Ovary (tissue), 9 donors: ENCODE data around the gene RTP5. TPM values are rescaled to one million over a fixed set of nuclear protein-coding genes. Genes with fewer than 3 reads are reported as not detected.

Source experiments
- DNase-seq, 5 donors: peaks; one replicate each; pipeline ENCODE4 v3.0.0-alpha.2; 2019 to 2020
- H3K27ac ChIP-seq, 2 donors: fragments of 200-600 bp; one replicate each; pipeline versions ENCODE4 v1.5.1 to v1.8.0; 2019 to 2022
- H3K27me3 ChIP-seq: fragments of 200-600 bp; one replicate; pipeline ENCODE4 v1.8.0; 2022
- H3K36me3 ChIP-seq: fragments of 200-600 bp; sonication (generic); one replicate; pipeline ENCODE4 v1.5.1; 2019
- H3K4me1 ChIP-seq: one replicate; pipeline ENCODE4 v1.8.1; 2013; ENCODE audit warnings: mild to moderate bottlenecking, moderate library complexity; ENCODE audit not compliant: insufficient read depth
- H3K4me3 ChIP-seq: fragments of 200-600 bp; sonication (generic); one replicate; pipeline ENCODE4 v1.5.1; 2017
- H3K9me3 ChIP-seq, 2 donors: fragments of 200-600 bp in 1 of 2; sonication (generic) in 1 of 2; one replicate each; pipeline versions ENCODE4 v1.5.1 to v1.8.1; 2013 to 2019; ENCODE audit warnings: mild to moderate bottlenecking in 1 of 2, moderate library complexity in 1 of 2
- EP300 ChIP-seq: sonication (generic); formaldehyde crosslinking; IDR thresholded peaks from one replicate; pipeline ENCODE4 v1.6.1; 2017; ENCODE audit warnings: antibody characterized with exemption
- POLR2A ChIP-seq: fragments of 450-650 bp; IDR thresholded peaks from one replicate; pipeline ENCODE4 v1.6.1; 2017; ENCODE audit warnings: antibody characterized with exemption, mild to moderate bottlenecking, moderate library complexity
- WGBS, 3 donors: extraction: QIAGEN DNeasy Blood & Tissue Kit in 1 of 3; methylation state at CpG; one replicate each; pipeline versions ENCODE4 v1.1.5 to v1.1.7; 2013 to 2017; 5-methylcytosine and 5-hydroxymethylcytosine counted together
- intact Hi-C, 4 donors: fragments of 100-400 bp; cut with DNase I; formaldehyde crosslinking; loops; one replicate each; pipeline versions ENCODE4 v1.11.0 to v1.15.1; 2022 to 2023
- polyA plus RNA-seq, 2 donors: library from polyadenylated mRNA; stranded (reverse); fragments of 200-250 nt in 1 of 2; fragments of 350-450 nt in 1 of 2; fragmentation: Illumina TruSeq in 1 of 2; extraction: RNeasy Lipid Tissue Mini Kit (QIAGEN cat#74804) in 1 of 2; gene quantifications; one replicate each; pipeline ENCODE4 v1.2.3, GENCODE V29; 2013 to 2014
- total RNA-seq, 7 donors: library from RNA; depleted of rRNA in 2 of 7; stranded (reverse); fragments of >200 nt in 2 of 7; fragmentation: NEBNext Ultra II Directional in 3 of 7; extraction: Animal tissue kit (Norgen Biotek cat#: 25700) in 3 of 7; gene quantifications; one replicate each; pipeline versions ENCODE4 v1.1.0 to v1.2.4, GENCODE V29; 2016 to 2023
- TF ChIP-seq, protein P1 (sequence below), 3 donors: fragments of 450-650 bp in 2 of 3; fragments of 200-600 bp in 1 of 3; IDR thresholded peaks; one replicate each; pipeline versions ENCODE4 v1.5.1 to v1.8.0; 2016 to 2022; ENCODE audit warnings: antibody characterized with exemption in 3 of 3, mild to moderate bottlenecking in 1 of 3
- donor health status: DM: no; HTN: no; CAD: no; lungs with moderate emphysema.
- donor health status: DM: no; HTN: no; CAD: no.
- donor health status: Bipolar disorder and iron deficiency.
- donor health status: DM: yes; HTN: yes; CAD: no.
- donor health status: DM: no; HTN: no; CAD: no.
- donor health status: DM: yes; HTN: yes; CAD: no.

RTP5 gene
- total and polyA plus RNA-seq, 9 donors: 0.10 TPM; not detected in 8

DNA sequence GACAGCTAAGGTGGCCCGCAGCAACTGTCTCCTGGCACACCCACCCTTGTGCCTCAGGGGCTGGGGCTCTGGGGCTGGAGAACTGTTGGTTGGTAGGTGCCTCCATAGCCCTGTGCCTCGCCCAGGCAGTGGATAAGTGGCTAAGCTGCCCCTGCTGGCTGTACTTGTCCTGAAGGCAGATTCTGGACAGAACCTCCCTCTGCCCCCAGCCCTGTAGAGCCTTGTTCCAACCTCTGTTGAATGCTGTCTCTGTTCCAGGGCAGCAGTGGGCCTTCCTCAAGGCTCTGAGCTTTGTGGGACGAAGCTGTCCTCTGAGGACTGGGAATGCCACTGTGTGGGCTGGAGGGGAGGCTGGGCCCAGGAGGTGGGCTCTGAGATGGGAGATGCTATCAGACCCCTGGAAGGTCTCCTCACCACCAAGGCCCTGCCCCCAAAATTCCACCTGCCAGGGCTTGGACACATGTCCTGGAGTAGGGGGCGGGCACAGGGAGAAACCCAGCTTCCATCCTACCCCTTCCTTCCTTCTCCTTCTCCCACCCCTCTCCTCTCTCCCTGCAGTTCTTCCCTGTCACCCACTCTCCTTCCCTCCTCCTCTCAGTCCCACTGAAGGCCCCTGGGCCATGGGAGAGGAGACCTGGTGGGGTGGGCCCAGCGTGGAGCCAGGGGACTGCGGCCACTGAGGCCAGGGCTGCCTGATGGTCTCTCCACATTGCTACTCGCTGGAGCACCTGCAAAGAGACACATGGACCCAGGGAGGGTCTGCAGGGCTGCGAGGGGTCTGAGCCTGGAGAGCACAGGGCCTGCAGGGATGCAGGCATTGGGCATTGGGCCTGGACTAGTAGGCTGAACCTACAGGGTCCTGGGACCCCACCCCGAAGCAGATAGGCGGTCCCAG, 9.1 kb upstream of the RTP5 start:
- no peak for TF ChIP-seq POLR2A
- no peak for TF ChIP-seq EP300
- H3K9me3 ChIP-seq: no peaks in the 10 kb centered on the region
- no peaks in the 10 kb centered on the region for H3K36me3 ChIP-seq
- no peaks in the 10 kb centered on the region for H3K27me3 ChIP-seq
- H3K4me1 ChIP-seq: peaks cover 20% of the 10 kb centered on the region
- 88 to 92% (median 90%) methylated on average over 10 of the region's 10 CpGs for WGBS, 3 donors
- peak in 3 of 5 donors; percentile 30 to 52 (median 37) for DNase-seq
- peak overlapping the region; percentile 90 to 97 for H3K27ac ChIP-seq
- intact Hi-C loops: no loop called here
- peak overlapping the region; percentile 16 for H3K4me3 ChIP-seq

DNA sequence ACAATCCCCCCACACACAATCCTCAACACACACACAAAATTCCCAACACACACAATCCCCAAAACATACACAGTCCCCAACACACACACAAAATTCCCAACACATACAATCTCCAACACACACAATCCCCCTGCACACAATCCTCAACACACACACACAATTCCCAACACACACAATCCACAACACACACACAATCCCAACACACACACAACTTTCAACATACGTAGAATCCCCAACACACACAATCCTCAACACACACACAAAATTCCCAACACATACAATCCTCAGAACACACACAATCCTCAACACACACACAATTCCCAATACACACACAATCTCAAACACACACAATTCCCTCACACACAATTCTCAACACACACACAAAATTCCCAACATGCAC, 8.3 kb upstream of the RTP5 start:
- no peak overlapping the region for H3K27ac ChIP-seq
- peaks cover 20% of the 10 kb centered on the region for H3K4me1 ChIP-seq
- intact Hi-C loops: no loop called here
- no peak overlapping the region for H3K4me3 ChIP-seq
- H3K27me3 ChIP-seq: no peaks in the 10 kb centered on the region
- no peaks in the 10 kb centered on the region for H3K36me3 ChIP-seq
- TF ChIP-seq, protein P1, sequence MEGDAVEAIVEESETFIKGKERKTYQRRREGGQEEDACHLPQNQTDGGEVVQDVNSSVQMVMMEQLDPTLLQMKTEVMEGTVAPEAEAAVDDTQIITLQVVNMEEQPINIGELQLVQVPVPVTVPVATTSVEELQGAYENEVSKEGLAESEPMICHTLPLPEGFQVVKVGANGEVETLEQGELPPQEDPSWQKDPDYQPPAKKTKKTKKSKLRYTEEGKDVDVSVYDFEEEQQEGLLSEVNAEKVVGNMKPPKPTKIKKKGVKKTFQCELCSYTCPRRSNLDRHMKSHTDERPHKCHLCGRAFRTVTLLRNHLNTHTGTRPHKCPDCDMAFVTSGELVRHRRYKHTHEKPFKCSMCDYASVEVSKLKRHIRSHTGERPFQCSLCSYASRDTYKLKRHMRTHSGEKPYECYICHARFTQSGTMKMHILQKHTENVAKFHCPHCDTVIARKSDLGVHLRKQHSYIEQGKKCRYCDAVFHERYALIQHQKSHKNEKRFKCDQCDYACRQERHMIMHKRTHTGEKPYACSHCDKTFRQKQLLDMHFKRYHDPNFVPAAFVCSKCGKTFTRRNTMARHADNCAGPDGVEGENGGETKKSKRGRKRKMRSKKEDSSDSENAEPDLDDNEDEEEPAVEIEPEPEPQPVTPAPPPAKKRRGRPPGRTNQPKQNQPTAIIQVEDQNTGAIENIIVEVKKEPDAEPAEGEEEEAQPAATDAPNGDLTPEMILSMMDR (IDR thresholded peaks at IDR 0.05): no peak
- TF ChIP-seq EP300: no peak
- no peak for TF ChIP-seq POLR2A
- 90 to 98% (median 96%) methylated on average over 1 of the region's 1 CpG for WGBS, 3 donors
- H3K9me3 ChIP-seq: no peaks in the 10 kb centered on the region
- no peak for DNase-seq

DNA sequence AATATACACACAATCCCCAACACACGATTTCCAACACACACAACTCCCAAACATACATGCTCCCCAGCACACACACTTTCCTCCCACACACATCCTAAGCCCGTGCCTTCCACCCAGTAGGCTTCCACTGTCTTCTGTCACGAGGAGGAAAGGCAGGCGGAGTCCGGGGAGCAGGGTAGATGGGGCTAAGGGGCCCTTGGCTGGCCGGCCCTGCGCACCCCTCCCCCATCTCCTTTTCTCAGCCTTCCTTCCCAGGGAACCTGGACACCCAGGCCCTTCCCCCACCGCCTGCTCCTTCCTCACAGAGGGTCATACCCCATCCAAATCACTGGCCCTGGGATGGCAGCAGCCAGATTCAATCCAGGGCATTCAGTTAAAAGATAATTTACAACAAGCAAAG, 7.4 kb upstream of the RTP5 start:
- DNase-seq: peak in 1 of 5 donors; percentile 30

DNA sequence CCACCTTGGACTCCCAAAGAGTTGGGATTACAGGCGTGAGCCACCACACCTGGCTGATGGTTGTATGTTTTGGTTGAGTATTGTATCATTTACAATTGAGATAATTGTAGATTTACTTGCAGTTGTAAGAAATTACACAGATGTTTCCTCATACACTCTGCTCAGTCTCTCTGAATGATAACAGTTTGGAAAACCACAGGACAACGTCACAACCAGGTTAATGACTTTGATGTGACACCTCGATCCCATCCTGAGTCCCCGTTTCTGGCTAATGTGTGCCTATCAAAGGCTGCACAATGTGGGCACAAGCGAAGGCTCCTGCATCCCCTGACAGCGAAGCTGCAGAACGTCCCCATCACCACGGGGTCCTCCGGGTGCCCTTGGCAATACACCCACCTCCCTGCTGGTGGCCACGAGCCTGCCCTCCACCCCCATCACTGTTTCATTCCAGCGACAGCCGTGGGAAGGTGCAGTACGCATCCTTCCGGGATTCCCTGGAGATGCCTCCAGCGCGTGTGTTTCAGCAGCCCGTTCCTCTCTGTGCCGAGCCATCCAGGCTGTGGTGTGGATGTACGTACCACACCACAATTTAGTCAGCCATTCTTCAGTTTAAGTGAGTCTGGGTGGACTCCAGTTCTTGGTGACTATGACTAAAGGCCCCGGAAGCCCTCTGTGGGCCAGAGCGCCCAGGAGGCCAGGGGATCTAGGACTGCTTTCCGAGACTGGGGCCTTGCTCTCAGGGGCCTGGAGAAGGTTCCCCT, 6.6 kb upstream of the RTP5 start:
- peak in 1 of 5 donors; percentile 28 for DNase-seq
- H3K36me3 ChIP-seq: no peaks in the 10 kb centered on the region
- WGBS, 3 donors: 77 to 85% (median 80%) methylated on average over 22 of the region's 22 CpGs
- H3K27ac ChIP-seq: peak overlapping the region in 1 of 2 donors; percentile 50
- H3K4me3 ChIP-seq: no peak overlapping the region
- H3K4me1 ChIP-seq: peaks cover 20% of the 10 kb centered on the region
- peaks cover 3% of the 10 kb centered on the region for H3K27me3 ChIP-seq
- no peaks in the 10 kb centered on the region for H3K9me3 ChIP-seq
- no peak for TF ChIP-seq POLR2A
- TF ChIP-seq, protein P1 (IDR thresholded peaks at IDR 0.05): no peak
- TF ChIP-seq EP300: no peak
- intact Hi-C loops: no loop called here

More for the DNA sequence above, 7.4 kb upstream of the RTP5 start:
- intact Hi-C loops: no loop called here
- no peaks in the 10 kb centered on the region for H3K36me3 ChIP-seq
- TF ChIP-seq, protein P1 (IDR thresholded peaks at IDR 0.05): no peak
- no peak for TF ChIP-seq POLR2A
- no peak for TF ChIP-seq EP300
- peaks cover 20% of the 10 kb centered on the region for H3K4me1 ChIP-seq
- no peaks in the 10 kb centered on the region for H3K9me3 ChIP-seq
- H3K4me3 ChIP-seq: no peak overlapping the region
- no peaks in the 10 kb centered on the region for H3K27me3 ChIP-seq
- WGBS, 3 donors: 76 to 80% (median 80%) methylated on average over 8 of the region's 8 CpGs
- H3K27ac ChIP-seq: no peak overlapping the region
